Liver (tissue), 9 donors: ENCODE results near the gene CYB561D2. TPM values are rescaled to one million over a fixed set of nuclear protein-coding genes. Genes with fewer than 3 reads are reported as not detected.

ENCODE experiments used
- DNase-seq: peaks from one replicate; pipeline ENCODE4 v3.0.0-alpha.2; 2017; ENCODE audit warnings: low spot score
- H3K27ac ChIP-seq, 2 donors: one replicate each; pipeline ENCODE4 v1.7.0; 2013; ENCODE audit warnings: inconsistent platforms in 2 of 2, low read length in 2 of 2, control low read depth in 1 of 2, low read depth in 1 of 2, mild to moderate bottlenecking in 1 of 2
- H3K27me3 ChIP-seq, 4 donors: one replicate each; pipeline versions ENCODE4 v1.6.1 to v1.7.0; 2013; ENCODE audit warnings: low read length in 3 of 4, inconsistent platforms in 1 of 4, mild to moderate bottlenecking in 1 of 4, moderate library complexity in 1 of 4; ENCODE audit not compliant: control insufficient read depth in 4 of 4, insufficient read depth in 4 of 4
- H3K36me3 ChIP-seq, 4 donors: one replicate each; pipeline versions ENCODE4 v1.6.1 to v1.7.0; 2013; ENCODE audit warnings: low read length in 3 of 4, mild to moderate bottlenecking in 3 of 4, low read depth in 1 of 4, moderate library complexity in 1 of 4; ENCODE audit not compliant: control insufficient read depth in 4 of 4, insufficient read depth in 3 of 4
- H3K4me1 ChIP-seq, 4 donors: one replicate each; pipeline versions ENCODE4 v1.6.1 to v1.7.0; 2013; ENCODE audit warnings: low read length in 3 of 4, mild to moderate bottlenecking in 3 of 4, moderate library complexity in 1 of 4; ENCODE audit not compliant: control insufficient read depth in 4 of 4, insufficient read depth in 4 of 4
- H3K4me3 ChIP-seq, 3 donors: one replicate each; pipeline versions ENCODE4 v1.6.1 to v1.7.0; 2013; ENCODE audit warnings: low read length in 3 of 3, control low read depth in 1 of 3, low read depth in 1 of 3, mild to moderate bottlenecking in 1 of 3
- H3K9ac ChIP-seq, 2 donors: one replicate each; pipeline ENCODE4 v1.7.0; 2013; ENCODE audit warnings: low read length in 2 of 2, mild to moderate bottlenecking in 2 of 2, moderate library complexity in 2 of 2, control low read depth in 1 of 2, low read depth in 1 of 2
- H3K9me3 ChIP-seq, 4 donors: one replicate each; pipeline versions ENCODE4 v1.6.1 to v1.7.0; 2013; ENCODE audit warnings: low read length in 3 of 4; ENCODE audit not compliant: control insufficient read depth in 4 of 4
- EGR1 ChIP-seq, 2 donors: IDR thresholded peaks; 2 replicates each; pipeline ENCODE4 v1.6.1; 2016 to 2018; ENCODE audit warnings: antibody characterized with exemption in 2 of 2, low read depth in 2 of 2
- FOXA1 ChIP-seq: IDR thresholded peaks from 2 replicates; pipeline ENCODE4 v1.6.1; 2016; ENCODE audit warnings: antibody characterized with exemption
- FOXA2 ChIP-seq: IDR thresholded peaks from 2 replicates; pipeline ENCODE4 v1.6.1; 2016; ENCODE audit warnings: antibody characterized with exemption
- HNF4G ChIP-seq: IDR thresholded peaks from 2 replicates; pipeline ENCODE4 v1.6.1; 2016; ENCODE audit warnings: antibody characterized with exemption
- NR2F2 ChIP-seq: IDR thresholded peaks from 2 replicates; pipeline ENCODE4 v1.6.1; 2016; ENCODE audit warnings: antibody characterized with exemption
- RXRA ChIP-seq, 2 donors: IDR thresholded peaks; 2 replicates each; pipeline ENCODE4 v1.6.1; 2017 to 2018; ENCODE audit warnings: antibody characterized with exemption in 2 of 2, mild to moderate bottlenecking in 1 of 2
- SP1 ChIP-seq: IDR thresholded peaks from 2 replicates; pipeline ENCODE4 v1.6.1; 2018; ENCODE audit warnings: antibody characterized with exemption, mild to moderate bottlenecking
- TAF1 ChIP-seq: conservative IDR thresholded peaks from 2 replicates; pipeline ENCODE4 v1.6.1; 2016; ENCODE audit warnings: antibody characterized with exemption, mild to moderate bottlenecking
- WGBS: extraction: QIAGEN DNeasy Blood & Tissue Kit; methylation state at CpG from one replicate; pipeline ENCODE4 v1.1.7; 2013; 5-methylcytosine and 5-hydroxymethylcytosine counted together
- polyA plus RNA-seq, 2 donors: library from polyadenylated mRNA; stranded (reverse) in 1 of 2; unstranded in 1 of 2; fragments of 200-250 nt in 1 of 2; fragments of >200 nt in 1 of 2; fragmentation: Nextera tagmentation in 1 of 2; extraction: Ambion mirVana in 1 of 2; gene quantifications; one replicate each; pipeline versions ENCODE4 v1.2.1 to v1.2.3, GENCODE V29; 2013 to 2015
- total RNA-seq, 2 donors: library from RNA; depleted of rRNA; stranded (reverse); fragments of >200 nt; gene quantifications; one replicate each; pipeline ENCODE4 v1.2.3, GENCODE V29; 2014
- TF ChIP-seq, protein P1 (sequence below): fragments of 150-350 bp; IDR thresholded peaks from 2 replicates; pipeline ENCODE4 v1.5.1; 2017; ENCODE audit warnings: improper control_type of control experiment, low read depth, low read length; ENCODE audit not compliant: missing input control
- TF ChIP-seq, protein P2 (sequence below): IDR thresholded peaks from 2 replicates; pipeline ENCODE4 v1.6.1; 2016; ENCODE audit warnings: antibody characterized with exemption, mild to moderate bottlenecking
- TF ChIP-seq, protein P3 (sequence below): IDR thresholded peaks from 2 replicates; pipeline ENCODE4 v1.6.1; 2016; ENCODE audit warnings: antibody characterized with exemption
- TF ChIP-seq, protein P4 (sequence below): IDR thresholded peaks from 2 replicates; pipeline ENCODE4 v1.6.1; 2016; ENCODE audit warnings: antibody characterized with exemption
- donor health status: healthy.
- donor health status: healthy.
- donor health status: healthy.
- donor health status: healthy.
- donor health status: healthy.

The CYB561D2 gene
- total and polyA plus RNA-seq, 4 donors, result 12.3 to 28.2 (median 22.1) TPM

DNA sequence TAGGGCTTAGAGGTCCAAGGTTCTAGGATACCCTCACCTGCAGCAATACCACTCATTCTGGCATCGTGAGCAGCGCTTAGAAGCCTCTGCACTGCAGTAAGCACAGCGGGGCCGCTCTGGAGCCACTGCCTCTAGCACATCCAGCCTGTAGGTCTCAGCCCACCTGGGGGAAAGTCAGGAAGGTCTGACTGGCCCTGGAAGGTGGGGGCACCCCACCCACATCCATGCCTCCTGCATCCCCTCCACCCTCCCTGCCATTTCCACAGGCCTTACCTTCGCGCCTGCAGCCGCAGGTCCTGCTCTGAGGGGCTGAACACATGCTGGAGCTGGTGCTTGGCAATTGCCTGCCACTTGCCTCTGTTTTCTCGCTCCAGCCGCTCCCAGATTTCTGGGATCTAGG, 9.1 kb upstream of the CYB561D2 start:
- 96% methylated on average over 9 of the region's 9 CpGs for WGBS
- Histone ChIP-seq H3K27ac (peak overlapping the region in 1 of 2 donors; percentile 21), H3K4me1 (peaks cover 6 to 26% (median 13%) of the 10 kb centered on the region in 4 donors), H3K4me3 (no peak overlapping the region), H3K9ac (no peak overlapping the region), H3K36me3 (no peaks in the 10 kb centered on the region), H3K27me3 (no peaks in the 10 kb centered on the region), H3K9me3 (no peaks in the 10 kb centered on the region)
- TF ChIP-seq, protein P1, sequence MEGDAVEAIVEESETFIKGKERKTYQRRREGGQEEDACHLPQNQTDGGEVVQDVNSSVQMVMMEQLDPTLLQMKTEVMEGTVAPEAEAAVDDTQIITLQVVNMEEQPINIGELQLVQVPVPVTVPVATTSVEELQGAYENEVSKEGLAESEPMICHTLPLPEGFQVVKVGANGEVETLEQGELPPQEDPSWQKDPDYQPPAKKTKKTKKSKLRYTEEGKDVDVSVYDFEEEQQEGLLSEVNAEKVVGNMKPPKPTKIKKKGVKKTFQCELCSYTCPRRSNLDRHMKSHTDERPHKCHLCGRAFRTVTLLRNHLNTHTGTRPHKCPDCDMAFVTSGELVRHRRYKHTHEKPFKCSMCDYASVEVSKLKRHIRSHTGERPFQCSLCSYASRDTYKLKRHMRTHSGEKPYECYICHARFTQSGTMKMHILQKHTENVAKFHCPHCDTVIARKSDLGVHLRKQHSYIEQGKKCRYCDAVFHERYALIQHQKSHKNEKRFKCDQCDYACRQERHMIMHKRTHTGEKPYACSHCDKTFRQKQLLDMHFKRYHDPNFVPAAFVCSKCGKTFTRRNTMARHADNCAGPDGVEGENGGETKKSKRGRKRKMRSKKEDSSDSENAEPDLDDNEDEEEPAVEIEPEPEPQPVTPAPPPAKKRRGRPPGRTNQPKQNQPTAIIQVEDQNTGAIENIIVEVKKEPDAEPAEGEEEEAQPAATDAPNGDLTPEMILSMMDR, result no peak
- TF ChIP-seq FOXA2 (no peak), HNF4G (no peak), SP1 (no peak), RXRA (IDR thresholded peaks at IDR 0.05) (no peak), EGR1 (IDR thresholded peaks at IDR 0.05; ENCODE audit: low read depth in 2 of 2) (no peak)
- TF ChIP-seq, protein P2, sequence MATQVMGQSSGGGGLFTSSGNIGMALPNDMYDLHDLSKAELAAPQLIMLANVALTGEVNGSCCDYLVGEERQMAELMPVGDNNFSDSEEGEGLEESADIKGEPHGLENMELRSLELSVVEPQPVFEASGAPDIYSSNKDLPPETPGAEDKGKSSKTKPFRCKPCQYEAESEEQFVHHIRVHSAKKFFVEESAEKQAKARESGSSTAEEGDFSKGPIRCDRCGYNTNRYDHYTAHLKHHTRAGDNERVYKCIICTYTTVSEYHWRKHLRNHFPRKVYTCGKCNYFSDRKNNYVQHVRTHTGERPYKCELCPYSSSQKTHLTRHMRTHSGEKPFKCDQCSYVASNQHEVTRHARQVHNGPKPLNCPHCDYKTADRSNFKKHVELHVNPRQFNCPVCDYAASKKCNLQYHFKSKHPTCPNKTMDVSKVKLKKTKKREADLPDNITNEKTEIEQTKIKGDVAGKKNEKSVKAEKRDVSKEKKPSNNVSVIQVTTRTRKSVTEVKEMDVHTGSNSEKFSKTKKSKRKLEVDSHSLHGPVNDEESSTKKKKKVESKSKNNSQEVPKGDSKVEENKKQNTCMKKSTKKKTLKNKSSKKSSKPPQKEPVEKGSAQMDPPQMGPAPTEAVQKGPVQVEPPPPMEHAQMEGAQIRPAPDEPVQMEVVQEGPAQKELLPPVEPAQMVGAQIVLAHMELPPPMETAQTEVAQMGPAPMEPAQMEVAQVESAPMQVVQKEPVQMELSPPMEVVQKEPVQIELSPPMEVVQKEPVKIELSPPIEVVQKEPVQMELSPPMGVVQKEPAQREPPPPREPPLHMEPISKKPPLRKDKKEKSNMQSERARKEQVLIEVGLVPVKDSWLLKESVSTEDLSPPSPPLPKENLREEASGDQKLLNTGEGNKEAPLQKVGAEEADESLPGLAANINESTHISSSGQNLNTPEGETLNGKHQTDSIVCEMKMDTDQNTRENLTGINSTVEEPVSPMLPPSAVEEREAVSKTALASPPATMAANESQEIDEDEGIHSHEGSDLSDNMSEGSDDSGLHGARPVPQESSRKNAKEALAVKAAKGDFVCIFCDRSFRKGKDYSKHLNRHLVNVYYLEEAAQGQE, result no peak
- TF ChIP-seq, protein P3, sequence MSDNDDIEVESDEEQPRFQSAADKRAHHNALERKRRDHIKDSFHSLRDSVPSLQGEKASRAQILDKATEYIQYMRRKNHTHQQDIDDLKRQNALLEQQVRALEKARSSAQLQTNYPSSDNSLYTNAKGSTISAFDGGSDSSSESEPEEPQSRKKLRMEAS, result no peak
- no peak for DNase-seq

DNA sequence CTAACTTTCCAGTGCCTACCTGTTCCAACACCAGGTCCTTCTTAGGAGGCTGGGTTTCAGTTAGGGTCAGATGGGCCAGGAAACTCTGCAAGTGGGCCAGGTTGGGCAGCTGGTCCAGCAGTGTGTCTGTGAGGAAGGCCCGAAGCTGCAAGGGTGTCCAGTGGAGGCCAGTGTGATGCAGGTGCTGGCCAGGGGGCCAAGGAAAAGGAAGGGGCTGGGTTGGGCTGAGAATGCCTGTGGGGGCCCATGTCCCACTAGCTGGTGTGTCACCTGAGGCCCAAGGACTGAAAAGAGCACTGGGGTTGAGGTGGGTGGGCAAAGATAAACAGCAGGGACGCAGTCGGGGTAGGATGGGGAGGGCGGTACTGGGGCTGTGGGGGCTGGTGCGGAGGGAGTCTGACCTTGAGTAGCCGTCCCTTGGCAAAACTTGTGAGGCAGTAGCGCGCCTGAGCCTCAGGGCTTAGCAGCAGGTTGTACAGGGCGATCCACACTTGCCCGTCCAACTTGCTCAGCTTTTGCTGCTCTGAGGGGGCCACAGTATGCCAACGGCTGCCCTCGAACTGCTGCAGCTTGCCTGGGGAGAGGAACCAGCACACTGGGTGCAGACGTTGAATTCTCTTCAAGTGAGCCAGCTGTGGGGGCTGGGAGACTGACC, 8.5 kb upstream of the CYB561D2 start:
- Histone ChIP-seq H3K9me3 (no peaks in the 10 kb centered on the region), H3K4me3 (no peak overlapping the region)

More for the DNA sequence above, 8.5 kb upstream of the CYB561D2 start:
- Histone ChIP-seq H3K36me3 (no peaks in the 10 kb centered on the region), H3K27me3 (no peaks in the 10 kb centered on the region), H3K9ac (no peak overlapping the region), H3K4me1 (peaks cover 5 to 25% (median 12%) of the 10 kb centered on the region in 4 donors), H3K27ac (no peak overlapping the region)
- no peak for DNase-seq
- TF ChIP-seq, protein P4, sequence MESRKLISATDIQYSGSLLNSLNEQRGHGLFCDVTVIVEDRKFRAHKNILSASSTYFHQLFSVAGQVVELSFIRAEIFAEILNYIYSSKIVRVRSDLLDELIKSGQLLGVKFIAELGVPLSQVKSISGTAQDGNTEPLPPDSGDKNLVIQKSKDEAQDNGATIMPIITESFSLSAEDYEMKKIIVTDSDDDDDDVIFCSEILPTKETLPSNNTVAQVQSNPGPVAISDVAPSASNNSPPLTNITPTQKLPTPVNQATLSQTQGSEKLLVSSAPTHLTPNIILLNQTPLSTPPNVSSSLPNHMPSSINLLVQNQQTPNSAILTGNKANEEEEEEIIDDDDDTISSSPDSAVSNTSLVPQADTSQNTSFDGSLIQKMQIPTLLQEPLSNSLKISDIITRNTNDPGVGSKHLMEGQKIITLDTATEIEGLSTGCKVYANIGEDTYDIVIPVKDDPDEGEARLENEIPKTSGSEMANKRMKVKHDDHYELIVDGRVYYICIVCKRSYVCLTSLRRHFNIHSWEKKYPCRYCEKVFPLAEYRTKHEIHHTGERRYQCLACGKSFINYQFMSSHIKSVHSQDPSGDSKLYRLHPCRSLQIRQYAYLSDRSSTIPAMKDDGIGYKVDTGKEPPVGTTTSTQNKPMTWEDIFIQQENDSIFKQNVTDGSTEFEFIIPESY, result no peak
- TF ChIP-seq TAF1, result no peak
- no peak for TF ChIP-seq NR2F2
- TF ChIP-seq FOXA1, result no peak
- WGBS, result 94% methylated on average over 13 of the region's 13 CpGs
